OCI-LY1 (cell line): ENCODE data around the gene ZNF138.
"Not testable (repeated sequence)": the region's sequence is repeated elsewhere in the genome, so short reads cannot be mapped to it uniquely, and the experiment has no call there.

ENCODE experiments used
- H2AFZ ChIP-seq: fragments of 200-600 bp; sonication (generic), shearing (Covaris generic); 2 replicates; pipeline ENCODE4 v1.6.0; 2014; ENCODE audit warnings: antibody characterized with exemption, mild to moderate bottlenecking, low read length
- H3F3A ChIP-seq: fragments of 200-600 bp; sonication (generic), shearing (Covaris generic); 2 replicates; pipeline ENCODE4 v1.6.0; 2014; ENCODE audit warnings: mild to moderate bottlenecking, antibody characterized with exemption, low read length, moderate library complexity; ENCODE audit not compliant: insufficient read depth
- H3K27ac ChIP-seq: fragments of 200-600 bp; sonication (generic); 2 replicates; pipeline ENCODE4 v1.5.1; 2014; ENCODE audit warnings: low read length, mixed run types, mild to moderate bottlenecking, low read depth; ENCODE audit not compliant: poor library complexity, severe bottlenecking
- H3K27me3 ChIP-seq: fragments of 200-600 bp; sonication (generic); 2 replicates; pipeline ENCODE4 v1.6.0; 2014; ENCODE audit warnings: antibody characterized with exemption, mild to moderate bottlenecking, low read length, moderate library complexity; ENCODE audit not compliant: insufficient read depth
- H3K36me3 ChIP-seq: fragments of 200-600 bp; sonication (generic); 2 replicates; pipeline ENCODE4 v1.6.1; 2014; ENCODE audit warnings: mild to moderate bottlenecking, antibody characterized with exemption, low read length, moderate library complexity, mixed read lengths; ENCODE audit not compliant: insufficient read depth
- H3K4me1 ChIP-seq: fragments of 200-600 bp; sonication (generic); 2 replicates; pipeline ENCODE4 v1.5.1; 2014; ENCODE audit warnings: mild to moderate bottlenecking, low read length, moderate library complexity; ENCODE audit not compliant: insufficient read depth, severe bottlenecking
- H3K4me2 ChIP-seq: fragments of 200-600 bp; sonication (generic), shearing (Covaris generic); 2 replicates; pipeline ENCODE4 v1.6.1; 2014; ENCODE audit warnings: low read length
- H3K4me3 ChIP-seq: fragments of 200-600 bp; sonication (generic); 2 replicates; pipeline ENCODE4 v1.5.1; 2014; ENCODE audit warnings: low read length, low read depth, mild to moderate bottlenecking, mixed read lengths; ENCODE audit not compliant: poor library complexity, severe bottlenecking
- H3K79me2 ChIP-seq: fragments of 200-600 bp; shearing (Covaris generic); 2 replicates; pipeline ENCODE4 v1.6.1; 2016; ENCODE audit warnings: mixed run types, low read length, mixed read lengths; ENCODE audit not compliant: insufficient read depth
- H3K9ac ChIP-seq: fragments of 200-600 bp; sonication (generic), shearing (Covaris generic); 2 replicates; pipeline ENCODE4 v1.6.1; 2014; ENCODE audit warnings: mild to moderate bottlenecking, low read length, mixed read lengths
- H3K9me2 ChIP-seq: fragments of 200-600 bp; sonication (generic), shearing (Covaris generic); 2 replicates; pipeline ENCODE4 v1.6.1; 2014; ENCODE audit warnings: low read depth, mild to moderate bottlenecking, low read length, mixed read lengths
- H3K9me3 ChIP-seq: fragments of 200-600 bp; shearing (Covaris generic); 2 replicates; pipeline ENCODE4 v1.6.1; 2014; ENCODE audit warnings: low read length, mixed read lengths
- H4K20me1 ChIP-seq: fragments of 200-600 bp; sonication (generic), shearing (Covaris generic); 2 replicates; pipeline ENCODE4 v1.6.0; 2016; ENCODE audit warnings: mild to moderate bottlenecking, low read length; ENCODE audit not compliant: insufficient read depth
- EZH2 ChIP-seq: fragments of 200-600 bp; sonication (generic), shearing (Covaris generic); IDR thresholded peaks from 2 replicates; pipeline ENCODE4 v1.8.0; 2017; ENCODE audit warnings: borderline replicate concordance, mixed run types, mild to moderate bottlenecking, antibody characterized with exemption, low read length, moderate library complexity, mixed read lengths
- TF ChIP-seq, protein P1 (sequence below): fragments of 200-600 bp; sonication (generic), shearing (Covaris generic); IDR thresholded peaks from 2 replicates; pipeline ENCODE4 v1.5.1; 2017; ENCODE audit warnings: mild to moderate bottlenecking, antibody characterized with exemption, low read length, moderate library complexity, mixed read lengths

The ZNF138 gene

DNA sequence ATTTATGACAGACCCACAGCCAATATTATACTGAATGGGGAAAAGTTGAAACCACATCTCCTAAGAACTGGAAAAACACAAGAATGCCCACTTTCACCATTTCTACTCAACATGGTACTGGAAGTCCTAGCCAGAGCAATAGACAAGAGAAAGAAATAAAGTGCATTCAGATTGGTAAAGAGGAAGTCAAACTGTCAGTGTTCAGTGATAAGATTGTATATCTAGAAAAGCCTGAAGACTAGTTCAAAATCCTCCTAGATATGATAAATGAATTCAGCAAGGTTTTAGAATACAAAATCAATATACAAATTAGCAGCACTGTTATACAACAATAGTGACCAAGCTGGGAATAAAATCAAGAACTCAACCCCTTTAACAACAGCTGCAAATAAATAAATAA lies 6.9 kb upstream of the ZNF138 start:
- H3F3A ChIP-seq, result no peaks in the 10 kb centered on the region
- TF ChIP-seq, protein P1, sequence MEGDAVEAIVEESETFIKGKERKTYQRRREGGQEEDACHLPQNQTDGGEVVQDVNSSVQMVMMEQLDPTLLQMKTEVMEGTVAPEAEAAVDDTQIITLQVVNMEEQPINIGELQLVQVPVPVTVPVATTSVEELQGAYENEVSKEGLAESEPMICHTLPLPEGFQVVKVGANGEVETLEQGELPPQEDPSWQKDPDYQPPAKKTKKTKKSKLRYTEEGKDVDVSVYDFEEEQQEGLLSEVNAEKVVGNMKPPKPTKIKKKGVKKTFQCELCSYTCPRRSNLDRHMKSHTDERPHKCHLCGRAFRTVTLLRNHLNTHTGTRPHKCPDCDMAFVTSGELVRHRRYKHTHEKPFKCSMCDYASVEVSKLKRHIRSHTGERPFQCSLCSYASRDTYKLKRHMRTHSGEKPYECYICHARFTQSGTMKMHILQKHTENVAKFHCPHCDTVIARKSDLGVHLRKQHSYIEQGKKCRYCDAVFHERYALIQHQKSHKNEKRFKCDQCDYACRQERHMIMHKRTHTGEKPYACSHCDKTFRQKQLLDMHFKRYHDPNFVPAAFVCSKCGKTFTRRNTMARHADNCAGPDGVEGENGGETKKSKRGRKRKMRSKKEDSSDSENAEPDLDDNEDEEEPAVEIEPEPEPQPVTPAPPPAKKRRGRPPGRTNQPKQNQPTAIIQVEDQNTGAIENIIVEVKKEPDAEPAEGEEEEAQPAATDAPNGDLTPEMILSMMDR, result no peak
- no peak for TF ChIP-seq EZH2
- H3K36me3 ChIP-seq, result no peaks in the 10 kb centered on the region
- H3K4me3 ChIP-seq, result no peak overlapping the region
- no peaks in the 10 kb centered on the region for H3K4me1 ChIP-seq
- H2AFZ ChIP-seq, result no peak overlapping the region
- no peak overlapping the region for H3K9ac ChIP-seq
- H3K27me3 ChIP-seq, result no peaks in the 10 kb centered on the region
- no peak overlapping the region for H3K4me2 ChIP-seq
- no peaks in the 10 kb centered on the region for H3K79me2 ChIP-seq
- no peaks in the 10 kb centered on the region for H3K9me2 ChIP-seq
- no peak overlapping the region for H3K27ac ChIP-seq
- H4K20me1 ChIP-seq, result no peaks in the 10 kb centered on the region
- H3K9me3 ChIP-seq, result no peaks in the 10 kb centered on the region

DNA sequence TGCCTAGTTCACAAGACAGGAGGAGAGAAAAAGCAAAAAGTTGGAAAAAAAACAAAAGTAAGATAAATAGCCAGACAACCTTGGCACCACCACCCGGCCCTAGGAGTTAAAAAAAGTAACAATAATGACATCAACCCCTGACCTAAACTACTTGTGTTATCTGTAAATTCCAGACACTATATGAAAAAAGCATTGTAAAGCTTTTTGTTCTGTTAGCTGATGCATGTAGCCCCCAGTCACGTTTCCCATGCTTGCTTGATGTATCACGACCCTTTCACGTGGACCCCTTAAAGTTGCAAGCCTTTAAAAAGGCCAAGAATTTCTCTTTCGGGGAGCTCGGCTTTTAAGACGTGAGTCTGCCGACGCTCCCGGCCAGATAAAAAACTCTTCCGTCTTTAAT lies 5.0 kb upstream of the ZNF138 start:
- not testable (repeated sequence) for H3K4me2 ChIP-seq, H3K36me3 ChIP-seq, H3K27me3 ChIP-seq, H3K4me3 ChIP-seq, H3K9me2 ChIP-seq, H3K9ac ChIP-seq, H3F3A ChIP-seq, H3K79me2 ChIP-seq, H3K9me3 ChIP-seq, H4K20me1 ChIP-seq, H3K4me1 ChIP-seq, H3K27ac ChIP-seq, H2AFZ ChIP-seq

GRCh38 chr7:64793106-64793755 lies 997 bp upstream of the ZNF138 start:
- peak overlapping the region; percentile 84; the same call in 1 of the 2 replicates for H2AFZ ChIP-seq
- no peak overlapping the region for H3K4me3 ChIP-seq
- H3K27ac ChIP-seq, result peak overlapping the region; percentile 74

More at GRCh38 chr7:64793106-64793755, 997 bp upstream of the ZNF138 start:
- Histone ChIP-seq H3K4me1 (peaks cover 20% of the 10 kb centered on the region), H3K9me2 (no peaks in the 10 kb centered on the region), H4K20me1 (no peaks in the 10 kb centered on the region), H3K4me2 (no peak overlapping the region), H3K27me3 (no peaks in the 10 kb centered on the region), H3K79me2 (peaks cover 29% of the 10 kb centered on the region), H3K36me3 (peaks cover 24% of the 10 kb centered on the region), H3K9ac (no peak overlapping the region), H3F3A (no peaks in the 10 kb centered on the region), H3K9me3 (no peaks in the 10 kb centered on the region)
- TF ChIP-seq, protein P1, result no peak
- no peak for TF ChIP-seq EZH2
